GM18502 (cell line): ENCODE data around the gene PRDM5.

ENCODE experiments used
- ATAC-seq: cut with Tn5 transposase; IDR thresholded peaks from one replicate; pipeline ENCODE4 v1.9.1; 2021; ENCODE audit warnings: mild to moderate bottlenecking; ENCODE audit not compliant: unreplicated experiment, poor library complexity

The PRDM5 gene

GRCh38 chr4:120861852-120862251 is 60.7 kb downstream of the PRDM5 start:
- ATAC-seq = no peak

GRCh38 chr4:120858776-120859175 is 63.8 kb downstream of the PRDM5 start:
- ATAC-seq = no peak

GRCh38 chr4:120857312-120857711 is 65.2 kb downstream of the PRDM5 start:
- ATAC-seq = no peak

GRCh38 chr4:120856294-120856693 is 66.2 kb downstream of the PRDM5 start:
- ATAC-seq = no peak

- ATAC-seq = peak; percentile 93
Observed at GRCh38 chr4:120855307-120856001, 67.1 kb downstream of the PRDM5 start.

- no peak for ATAC-seq
Observed at GRCh38 chr4:120853161-120853935, 69.2 kb downstream of the PRDM5 start.

GRCh38 chr4:120850018-120850599 is 72.4 kb downstream of the PRDM5 start:
- no peak for ATAC-seq

- no peak for ATAC-seq
Observed at GRCh38 chr4:120847019-120847582, 75.4 kb downstream of the PRDM5 start.

GRCh38 chr4:120844528-120844921 is 78.0 kb downstream of the PRDM5 start:
- peak; percentile 88 for ATAC-seq

GRCh38 chr4:120843849-120844527 is 78.5 kb downstream of the PRDM5 start:
- peak; percentile 28 for ATAC-seq

- ATAC-seq = no peak
Observed at GRCh38 chr4:120842031-120842430, 80.5 kb downstream of the PRDM5 start.

- ATAC-seq = no peak
Observed at GRCh38 chr4:120841580-120841979, 80.9 kb downstream of the PRDM5 start.

- ATAC-seq = no peak
Observed at GRCh38 chr4:120839974-120840751, 82.4 kb downstream of the PRDM5 start.

GRCh38 chr4:120839334-120839973 is 83.1 kb downstream of the PRDM5 start:
- ATAC-seq = no peak

GRCh38 chr4:120838784-120839183 is 83.7 kb downstream of the PRDM5 start:
- no peak for ATAC-seq

GRCh38 chr4:120837656-120838055 is 84.9 kb downstream of the PRDM5 start:
- no peak for ATAC-seq

GRCh38 chr4:120835342-120835741 is 87.2 kb downstream of the PRDM5 start:
- ATAC-seq = no peak

- ATAC-seq = no peak
Observed at GRCh38 chr4:120830204-120830603, 92.3 kb downstream of the PRDM5 start.

GRCh38 chr4:120829113-120829831 is 93.3 kb downstream of the PRDM5 start:
- ATAC-seq = no peak
